COR-L47 (cell line): Measurements from ENCODE around the gene STX16.

ENCODE experiments used
- DNase-seq: peaks from one replicate; lab custom pipeline; 2025; lab: John Stamatoyannopoulos, UW

Gene STX16

GRCh38 chr20:58698741-58699622 lies 47.9 kb downstream of the STX16 start:
- no peak for DNase-seq

- DNase-seq, result no peak
Observed at GRCh38 chr20:58699623-58700107, 48.6 kb downstream of the STX16 start.

- no peak for DNase-seq
Observed at GRCh38 chr20:58700121-58700821, 49.2 kb downstream of the STX16 start.

GRCh38 chr20:58700823-58701222 lies 49.7 kb downstream of the STX16 start:
- no peak for DNase-seq

- DNase-seq, result no peak
Observed at GRCh38 chr20:58701431-58702160, 50.5 kb downstream of the STX16 start.

- no peak for DNase-seq
Observed at GRCh38 chr20:58702161-58702510, 51.1 kb downstream of the STX16 start.

- DNase-seq, result no peak
Observed at GRCh38 chr20:58702859-58703648, 52.0 kb downstream of the STX16 start.

GRCh38 chr20:58703765-58704371 lies 52.8 kb downstream of the STX16 start:
- no peak for DNase-seq

- no peak for DNase-seq
Observed at GRCh38 chr20:58705208-58705926, 54.3 kb downstream of the STX16 start.

GRCh38 chr20:58706150-58706892 lies 55.2 kb downstream of the STX16 start:
- no peak for DNase-seq

- no peak for DNase-seq
Observed at GRCh38 chr20:58706975-58707681, 56.0 kb downstream of the STX16 start.

- no peak for DNase-seq
Observed at GRCh38 chr20:58707770-58708169, 56.7 kb downstream of the STX16 start.

GRCh38 chr20:58708246-58708931 lies 57.3 kb downstream of the STX16 start:
- no peak for DNase-seq

GRCh38 chr20:58709013-58709702 lies 58.1 kb downstream of the STX16 start:
- DNase-seq, result no peak

GRCh38 chr20:58709703-58710039 lies 58.6 kb downstream of the STX16 start:
- no peak for DNase-seq

GRCh38 chr20:58710481-58711265 lies 59.6 kb downstream of the STX16 start:
- no peak for DNase-seq
